HepG2 (cell line): ENCODE measurements around the gene FAM83C. TPM values are rescaled to one million over a fixed set of nuclear protein-coding genes. Genes with fewer than 3 reads are reported as not detected.

ENCODE experiments used
- ATAC-seq: fragments of 200-7000 bp; cut with Tn5 transposase; 3 replicates; pipeline ENCODE4 v1.9.1; 2020; ENCODE audit warnings: mild to moderate bottlenecking, moderate library complexity
- BruUV-seq: library from RNA; stranded (reverse); fragments of 400-500 nt; replicated peaks from 2 replicates; lab custom pipeline; 2021; lab: Mats Ljungman, UMichigan
- CTCF ChIA-PET: fragments of 300-600 bp; formaldehyde crosslinking; extraction: SDS; loops from one replicate; lab custom pipeline; 2021; ENCODE audit warnings: low total read pairs, inconsistent platforms, low intra/inter-chr PET ratio; lab: Yijun Ruan, JAX
- POLR2A ChIA-PET: fragments of 350-600 bp; sonication (Branson Sonifier 250); formaldehyde crosslinking; loops from one replicate; lab custom pipeline; 2020; ENCODE audit warnings: antibody characterized with exemption, inconsistent platforms; lab: Yijun Ruan, JAX
- DNase-seq: peaks from one replicate; pipeline ENCODE4 v3.0.0-alpha.2; 2015; ENCODE audit warnings: low spot score
- FAIRE-seq: peaks from 3 replicates; lab custom pipeline; 2011; peaks lifted over from hg19 to GRCh38; lab: Jason Lieb, UNC
- H2AFZ ChIP-seq: one replicate; pipeline ENCODE4 v1.6.1; 2011; ENCODE audit warnings: low read length, inconsistent platforms
- H3K27ac ChIP-seq: fragments of 300-600 bp; 3 replicates; pipeline ENCODE4 v1.8.0; 2011; ENCODE audit warnings: mixed run types, mild to moderate bottlenecking, mixed read lengths, low read length, inconsistent platforms; ENCODE audit not compliant: insufficient read depth; ENCODE audit errors: extremely low read length
- H3K27me3 ChIP-seq, 2 experiments: fragments of 200-600 bp in 1 of 2; 2 replicates in 1 of 2; 3 replicates in 1 of 2; pipeline versions ENCODE4 v1.6.0 to v1.8.0; 2011; ENCODE audit warnings: low read length in 2 of 2, mild to moderate bottlenecking in 2 of 2, moderate library complexity in 2 of 2, inconsistent platforms in 1 of 2; ENCODE audit not compliant: insufficient read depth in 2 of 2, control insufficient read depth in 1 of 2
- H3K36me3 ChIP-seq, 2 experiments: fragments of 200-600 bp in 1 of 2; replicated peaks in 1 of 2; 2 replicates in 1 of 2; 3 replicates in 1 of 2; pipeline versions ENCODE4 v1.5.1 to v1.8.0; 2011; ENCODE audit warnings: low read length in 2 of 2, inconsistent platforms in 1 of 2; ENCODE audit not compliant: insufficient read depth in 2 of 2, control insufficient read depth in 1 of 2
- H3K4me1 ChIP-seq: 2 replicates; pipeline ENCODE4 v1.5.1; 2012; ENCODE audit warnings: low read length, inconsistent platforms; ENCODE audit not compliant: insufficient read depth
- H3K4me2 ChIP-seq: 2 replicates; pipeline ENCODE4 v1.6.0; 2011; ENCODE audit warnings: low read depth, low read length, inconsistent platforms
- H3K4me3 ChIP-seq, 3 experiments: fragments of 200-600 bp in 1 of 3; sonication (generic), shearing (Covaris generic) in 1 of 3; replicated peaks in 1 of 3; 2 replicates each; pipeline ENCODE4 v1.5.1; 2011 to 2016; ENCODE audit warnings: low read length in 3 of 3, inconsistent platforms in 2 of 3, low read depth in 2 of 3, mild to moderate bottlenecking in 2 of 3, control low read depth in 1 of 3, mixed read lengths in 1 of 3; ENCODE audit not compliant: insufficient read depth in 1 of 3
- H3K79me2 ChIP-seq: one replicate; pipeline ENCODE4 v1.6.1; 2011; ENCODE audit warnings: low read length, inconsistent platforms; ENCODE audit not compliant: insufficient read depth
- H3K9ac ChIP-seq: 2 replicates; pipeline ENCODE4 v1.6.0; 2011; ENCODE audit warnings: mild to moderate bottlenecking, low read depth, low read length, inconsistent platforms; ENCODE audit not compliant: insufficient read depth
- H3K9me3 ChIP-seq: 2 replicates; pipeline ENCODE4 v1.5.1; 2012; ENCODE audit warnings: mild to moderate bottlenecking, low read length
- H4K20me1 ChIP-seq: 2 replicates; pipeline ENCODE4 v1.6.0; 2011; ENCODE audit warnings: inconsistent platforms, mild to moderate bottlenecking, low read length, moderate library complexity; ENCODE audit not compliant: insufficient read depth
- HIVEP1 ChIP-seq: sonication (generic); formaldehyde crosslinking; IDR thresholded peaks from 2 replicates; pipeline ENCODE4 v1.4.0; 2020; ENCODE audit warnings: mild to moderate bottlenecking, missing genetic modification reagents
- HOXA9 ChIP-seq: sonication (generic); formaldehyde crosslinking; IDR thresholded peaks from 2 replicates; pipeline ENCODE4 v1.8.1; 2022; ENCODE audit warnings: missing genetic modification reagents, mild to moderate bottlenecking, moderate library complexity, borderline replicate concordance
- SKIL ChIP-seq: sonication (generic); formaldehyde crosslinking; IDR thresholded peaks from 2 replicates; pipeline ENCODE4 v1.8.0; 2022; ENCODE audit warnings: missing genetic modification reagents, mild to moderate bottlenecking, moderate library complexity, borderline replicate concordance
- ZBTB49 ChIP-seq: sonication (generic); formaldehyde crosslinking; IDR thresholded peaks from 2 replicates; pipeline ENCODE4 v1.4.0; 2020; ENCODE audit warnings: missing genetic modification reagents, borderline replicate concordance
- ZKSCAN1 ChIP-seq: fragments of 150-350 bp; IDR thresholded peaks from 2 replicates; pipeline ENCODE4 v1.6.1; 2014; ENCODE audit warnings: low read length
- ZNF263 ChIP-seq: sonication (generic); formaldehyde crosslinking; IDR thresholded peaks from 2 replicates; pipeline ENCODE4 v1.4.0; 2020; ENCODE audit warnings: missing genetic modification reagents
- ZNF326 ChIP-seq: sonication (generic); formaldehyde crosslinking; IDR thresholded peaks from 2 replicates; pipeline ENCODE4 v1.4.0; 2020; ENCODE audit warnings: missing genetic modification reagents, borderline replicate concordance
- ZNF432 ChIP-seq: sonication (generic); formaldehyde crosslinking; IDR thresholded peaks from 2 replicates; pipeline ENCODE4 v1.5.0; 2020; ENCODE audit warnings: missing genetic modification reagents, mild to moderate bottlenecking, borderline replicate concordance
- ZNF512B ChIP-seq: sonication (generic); formaldehyde crosslinking; IDR thresholded peaks from 2 replicates; pipeline ENCODE4 v1.5.1; 2020; ENCODE audit warnings: missing genetic modification reagents, mild to moderate bottlenecking, borderline replicate concordance
- ZNF644 ChIP-seq: IDR thresholded peaks from 2 replicates; pipeline ENCODE4 v1.6.1; 2016; ENCODE audit warnings: low read depth
- ZNF781 ChIP-seq: sonication (generic); formaldehyde crosslinking; IDR thresholded peaks from 2 replicates; pipeline ENCODE4 v1.5.1; 2020; ENCODE audit warnings: borderline replicate concordance, mild to moderate bottlenecking, missing genetic modification reagents; ENCODE audit errors: not compliant biosample characterization
- WGBS: methylation state at CpG from one replicate; pipeline ENCODE4 v1.1.6; 2017; ENCODE audit warnings: low lambda C conversion rate; 5-methylcytosine and 5-hydroxymethylcytosine counted together
- in situ Hi-C: cut with HindIII; loops from 2 replicates; pipeline ENCODE4 v1.10.0; 2017; ENCODE audit warnings: low pct_unique_long_range_greater_than_20kb; ENCODE audit not compliant: extremely low pct_ligation_motif_present
- intact Hi-C: fragments of 100-400 bp; cut with micrococcal nuclease; formaldehyde crosslinking; loops from one replicate; pipeline ENCODE4 v1.10.0; 2022; ENCODE audit not compliant: unreplicated experiment
- polyA plus RNA-seq, 8 experiments: library from polyadenylated mRNA; depleted of rRNA in 3 of 8; stranded (reverse) in 7 of 8; unstranded in 1 of 8; fragments of >200 nt; fragmentation: Illumina TruSeq in 4 of 8; extraction: Trizol in 4 of 8; gene quantifications; 2 replicates each; pipeline versions ENCODE4 v1.2.1 to v1.2.3, GENCODE V29; 2011 to 2016; ENCODE audit warnings: low read depth in 4 of 8, missing spikeins in 1 of 8, mixed read lengths in 1 of 8; ENCODE audit not compliant: insufficient read depth in 1 of 8
- total RNA-seq, 5 experiments: library from RNA; depleted of rRNA; stranded (reverse); fragments of >200 nt; fragmentation: Illumina TruSeq; extraction: Trizol; gene quantifications; 2 replicates each; pipeline ENCODE4 v1.2.3, GENCODE V29; 2016; ENCODE audit warnings: low read depth in 1 of 5

Gene FAM83C
- total and polyA plus RNA-seq, 2 of the 13 experiments (the other 11 are each of a cell fraction or from before 2014, with no cell fraction given): 0.04 TPM; not detected in 1

GRCh38 chr20:35288325-35289060, 3.7 kb downstream of the FAM83C start (continued):
- no peak for TF ChIP-seq SKIL (CRISPR knock-in tag)
- peak; percentile 77 for TF ChIP-seq ZNF263 (CRISPR knock-in tag)
- TF ChIP-seq ZNF781 (CRISPR knock-in tag): no peak
- 0 out of 2 replicates have a peak, but pooled peaks have one; percentile 18 for TF ChIP-seq HIVEP1 (CRISPR knock-in tag)

GRCh38 chr20:35287509-35288324, 4.5 kb downstream of the FAM83C start:
- CTCF ChIA-PET: no interaction called here
- no peak overlapping the region for H3K27ac ChIP-seq
- TF ChIP-seq ZKSCAN1 (no peak), ZNF326 (no peak), HOXA9 (CRISPR knock-in tag) (no peak), ZNF644 (CRISPR knock-in tag) (no peak), ZNF432 (no peak; the same call in 1 of the 2 replicates), ZNF512B (no peak), ZBTB49 (CRISPR knock-in tag) (no peak)

More at GRCh38 chr20:35287509-35288324, 4.5 kb downstream of the FAM83C start:
- H3K9ac ChIP-seq: no peak overlapping the region
- H4K20me1 ChIP-seq: 0 out of 2 replicates have a peak, but pooled peaks cover 3% of the 10 kb centered on the region
- intact Hi-C loops (no loop called here), in situ Hi-C loops (no loop called here)
- no peak overlapping the region for H2AFZ ChIP-seq
- H3K27me3 ChIP-seq: peaks cover 6 to 31% of the 10 kb centered on the region in 2 experiments; a peak in 4 of 5 replicates
- POLR2A ChIA-PET: interaction anchor here (1.4 to 3.0 kb wide), 8 partner anchors 8 to 168 kb away, joined by 4 to 26 read pairs (median 8); partner anchors contain the start of genes CEP250 and EDEM2
- H3K9me3 ChIP-seq: no peaks in the 10 kb centered on the region
- no peaks in the 10 kb centered on the region for H3K36me3 ChIP-seq
- BruUV-seq: no TSS peak
- DNase-seq (no peak), ATAC-seq (peak; percentile 12), FAIRE-seq (no peak)
- H3K4me2 ChIP-seq: peak overlapping the region; percentile 91
- H3K4me1 ChIP-seq: peaks cover 70% of the 10 kb centered on the region
- H3K79me2 ChIP-seq: peaks cover 23% of the 10 kb centered on the region
- peak overlapping the region in 2 of 3 experiments; percentile 37 to 98; a peak in 4 of 6 replicates for H3K4me3 ChIP-seq
- 39% methylated on average over 14 of the region's 28 CpGs for WGBS
